Neural progenitor cell (in vitro differentiated cells): ENCODE data around the gene CNIH2.

ENCODE experiments used
- EZH2 ChIP-seq: fragments of 200-600 bp; sonication (generic); IDR thresholded peaks from 2 replicates; pipeline ENCODE4 v1.6.1; 2017; ENCODE audit warnings: antibody characterized with exemption, mild to moderate bottlenecking, moderate library complexity
- EZH2phosphoT487 ChIP-seq: fragments of 200-600 bp; sonication (generic); IDR thresholded peaks from 2 replicates; pipeline ENCODE4 v1.6.1; 2017; ENCODE audit warnings: antibody characterized with exemption
- TF ChIP-seq, protein P1 (sequence below): fragments of 200-600 bp; sonication (generic); IDR thresholded peaks from 2 replicates; pipeline ENCODE4 v1.5.1; 2017; ENCODE audit warnings: antibody characterized with exemption, mild to moderate bottlenecking

DNA sequence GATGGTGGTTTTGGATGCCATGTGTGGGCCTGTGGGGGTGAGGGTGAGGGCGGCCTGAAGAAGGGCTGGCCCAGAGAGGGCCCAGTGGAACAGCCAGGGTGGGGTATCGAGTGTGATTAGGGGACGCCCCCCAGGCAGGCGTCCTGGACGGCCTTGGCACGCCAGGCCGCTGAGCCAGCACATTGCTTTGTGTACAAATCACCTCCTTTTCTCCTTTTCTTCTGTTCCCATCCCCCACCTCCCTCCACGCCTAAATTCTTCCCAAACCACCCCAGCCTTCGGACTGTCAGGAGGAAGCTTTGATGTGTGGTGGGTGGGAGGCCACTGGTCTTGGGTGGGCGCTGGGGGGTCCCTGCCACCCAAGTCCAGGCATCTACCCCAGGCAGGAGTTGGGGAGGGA is 46.7 kb downstream of the CNIH2 start:
- TF ChIP-seq, protein P1, sequence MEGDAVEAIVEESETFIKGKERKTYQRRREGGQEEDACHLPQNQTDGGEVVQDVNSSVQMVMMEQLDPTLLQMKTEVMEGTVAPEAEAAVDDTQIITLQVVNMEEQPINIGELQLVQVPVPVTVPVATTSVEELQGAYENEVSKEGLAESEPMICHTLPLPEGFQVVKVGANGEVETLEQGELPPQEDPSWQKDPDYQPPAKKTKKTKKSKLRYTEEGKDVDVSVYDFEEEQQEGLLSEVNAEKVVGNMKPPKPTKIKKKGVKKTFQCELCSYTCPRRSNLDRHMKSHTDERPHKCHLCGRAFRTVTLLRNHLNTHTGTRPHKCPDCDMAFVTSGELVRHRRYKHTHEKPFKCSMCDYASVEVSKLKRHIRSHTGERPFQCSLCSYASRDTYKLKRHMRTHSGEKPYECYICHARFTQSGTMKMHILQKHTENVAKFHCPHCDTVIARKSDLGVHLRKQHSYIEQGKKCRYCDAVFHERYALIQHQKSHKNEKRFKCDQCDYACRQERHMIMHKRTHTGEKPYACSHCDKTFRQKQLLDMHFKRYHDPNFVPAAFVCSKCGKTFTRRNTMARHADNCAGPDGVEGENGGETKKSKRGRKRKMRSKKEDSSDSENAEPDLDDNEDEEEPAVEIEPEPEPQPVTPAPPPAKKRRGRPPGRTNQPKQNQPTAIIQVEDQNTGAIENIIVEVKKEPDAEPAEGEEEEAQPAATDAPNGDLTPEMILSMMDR, result no peak
- TF ChIP-seq EZH2 (no peak), EZH2phosphoT487 (no peak)
